ENCODE data around the gene SLC4A8.

DNA sequence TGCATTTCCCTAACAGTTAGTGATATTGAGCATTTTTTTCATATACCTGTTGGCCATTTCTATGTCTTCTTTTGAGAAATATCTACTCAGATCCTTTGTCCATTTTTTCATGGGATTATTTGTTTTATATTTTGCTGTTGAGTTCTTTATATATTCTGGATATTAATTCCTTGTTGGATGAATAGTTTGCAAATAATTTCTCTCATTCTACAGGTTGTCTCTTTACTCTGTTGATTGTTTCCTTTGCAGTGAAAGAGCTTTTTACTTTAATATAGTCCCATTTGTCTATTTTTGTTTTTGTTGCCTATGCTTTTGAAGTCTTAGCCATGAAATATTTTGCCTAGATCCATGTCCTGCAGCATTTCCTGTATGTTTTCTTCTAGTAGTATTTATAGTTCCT, 11.5 kb upstream of the SLC4A8 start:
- no peak for TF ChIP-seq MAFK (IDR thresholded peaks at IDR 0.05; ENCODE audit: partially characterized antibody)
- TF ChIP-seq, protein P1, sequence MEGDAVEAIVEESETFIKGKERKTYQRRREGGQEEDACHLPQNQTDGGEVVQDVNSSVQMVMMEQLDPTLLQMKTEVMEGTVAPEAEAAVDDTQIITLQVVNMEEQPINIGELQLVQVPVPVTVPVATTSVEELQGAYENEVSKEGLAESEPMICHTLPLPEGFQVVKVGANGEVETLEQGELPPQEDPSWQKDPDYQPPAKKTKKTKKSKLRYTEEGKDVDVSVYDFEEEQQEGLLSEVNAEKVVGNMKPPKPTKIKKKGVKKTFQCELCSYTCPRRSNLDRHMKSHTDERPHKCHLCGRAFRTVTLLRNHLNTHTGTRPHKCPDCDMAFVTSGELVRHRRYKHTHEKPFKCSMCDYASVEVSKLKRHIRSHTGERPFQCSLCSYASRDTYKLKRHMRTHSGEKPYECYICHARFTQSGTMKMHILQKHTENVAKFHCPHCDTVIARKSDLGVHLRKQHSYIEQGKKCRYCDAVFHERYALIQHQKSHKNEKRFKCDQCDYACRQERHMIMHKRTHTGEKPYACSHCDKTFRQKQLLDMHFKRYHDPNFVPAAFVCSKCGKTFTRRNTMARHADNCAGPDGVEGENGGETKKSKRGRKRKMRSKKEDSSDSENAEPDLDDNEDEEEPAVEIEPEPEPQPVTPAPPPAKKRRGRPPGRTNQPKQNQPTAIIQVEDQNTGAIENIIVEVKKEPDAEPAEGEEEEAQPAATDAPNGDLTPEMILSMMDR (IDR thresholded peaks at IDR 0.05) = no peak
- no peak for TF ChIP-seq SREBF2 (IDR thresholded peaks at IDR 0.05)
- no peak for TF ChIP-seq JUNB (IDR thresholded peaks at IDR 0.05)
- no peak for TF ChIP-seq EP300 (IDR thresholded peaks at IDR 0.05)
- TF ChIP-seq HDAC2 (IDR thresholded peaks at IDR 0.05) = no peak
- TF ChIP-seq EHMT2 (IDR thresholded peaks at IDR 0.05; ENCODE audit: low read depth) = no peak
